Inflammatory macrophage treated with lipopolysaccharide for 4 hours (primary cell): ENCODE results near the gene SH3BP2.

Experiments used
- DNase-seq: peaks from one replicate; pipeline ENCODE4 v3.0.0-alpha.2; 2020

Gene SH3BP2

GRCh38 chr4:2805712-2806389, 13.0 kb downstream of the SH3BP2 start:
- no peak for DNase-seq

GRCh38 chr4:2806390-2807355, 13.8 kb downstream of the SH3BP2 start:
- no peak for DNase-seq

- DNase-seq, result no peak
Observed at GRCh38 chr4:2807571-2807970, 14.7 kb downstream of the SH3BP2 start.

GRCh38 chr4:2808001-2808400, 15.1 kb downstream of the SH3BP2 start:
- DNase-seq, result no peak

- DNase-seq, result peak; percentile 28
Observed at GRCh38 chr4:2809610-2810180, 16.8 kb downstream of the SH3BP2 start.

GRCh38 chr4:2810388-2810787, 17.5 kb downstream of the SH3BP2 start:
- DNase-seq, result no peak

GRCh38 chr4:2811830-2812611, 19.1 kb downstream of the SH3BP2 start:
- DNase-seq, result peak; percentile 88

- peak; percentile 69 for DNase-seq
Observed at GRCh38 chr4:2812612-2813354, 19.9 kb downstream of the SH3BP2 start.

GRCh38 chr4:2813446-2814405, 20.8 kb downstream of the SH3BP2 start:
- no peak for DNase-seq

- DNase-seq, result peak; percentile 36
Observed at GRCh38 chr4:2814627-2815270, 21.9 kb downstream of the SH3BP2 start.

GRCh38 chr4:2816401-2816954, 23.6 kb downstream of the SH3BP2 start:
- peak; percentile 32 for DNase-seq

GRCh38 chr4:2817137-2817536, 24.3 kb downstream of the SH3BP2 start:
- no peak for DNase-seq

GRCh38 chr4:2817701-2818350, 24.9 kb downstream of the SH3BP2 start:
- DNase-seq, result no peak

GRCh38 chr4:2818351-2818939, 25.6 kb downstream of the SH3BP2 start:
- DNase-seq, result no peak

GRCh38 chr4:2819244-2820215, 26.6 kb downstream of the SH3BP2 start:
- no peak for DNase-seq

- no peak for DNase-seq
Observed at GRCh38 chr4:2820216-2820982, 27.5 kb downstream of the SH3BP2 start.
